ENCODE data around the gene DMC1. TPM values are rescaled to one million over a fixed set of nuclear protein-coding genes. Genes with fewer than 3 reads are reported as not detected.

The DMC1 gene
- total and polyA plus RNA-seq, 8 donors = 1.6 to 5.8 (median 4.1) TPM

GRCh38 chr22:38613588-38613987 is 43.6 kb upstream of the DMC1 start:
- ATAC-seq (no peak), DNase-seq (no peak)
- intact Hi-C loops (cut with DNase I) = no loop called here
- H3K27me3 ChIP-seq = no peaks in the 10 kb centered on the region
- H3K4me1 ChIP-seq = peaks cover 0 to 4% of the 10 kb centered on the region in 2 donors
- H3K9me3 ChIP-seq = peaks cover 0 to 6% of the 10 kb centered on the region in 2 donors
- no peaks in the 10 kb centered on the region for H3K36me3 ChIP-seq
- no peak overlapping the region for H3K4me3 ChIP-seq
- H3K27ac ChIP-seq = no peak overlapping the region
- TF ChIP-seq, protein P1, sequence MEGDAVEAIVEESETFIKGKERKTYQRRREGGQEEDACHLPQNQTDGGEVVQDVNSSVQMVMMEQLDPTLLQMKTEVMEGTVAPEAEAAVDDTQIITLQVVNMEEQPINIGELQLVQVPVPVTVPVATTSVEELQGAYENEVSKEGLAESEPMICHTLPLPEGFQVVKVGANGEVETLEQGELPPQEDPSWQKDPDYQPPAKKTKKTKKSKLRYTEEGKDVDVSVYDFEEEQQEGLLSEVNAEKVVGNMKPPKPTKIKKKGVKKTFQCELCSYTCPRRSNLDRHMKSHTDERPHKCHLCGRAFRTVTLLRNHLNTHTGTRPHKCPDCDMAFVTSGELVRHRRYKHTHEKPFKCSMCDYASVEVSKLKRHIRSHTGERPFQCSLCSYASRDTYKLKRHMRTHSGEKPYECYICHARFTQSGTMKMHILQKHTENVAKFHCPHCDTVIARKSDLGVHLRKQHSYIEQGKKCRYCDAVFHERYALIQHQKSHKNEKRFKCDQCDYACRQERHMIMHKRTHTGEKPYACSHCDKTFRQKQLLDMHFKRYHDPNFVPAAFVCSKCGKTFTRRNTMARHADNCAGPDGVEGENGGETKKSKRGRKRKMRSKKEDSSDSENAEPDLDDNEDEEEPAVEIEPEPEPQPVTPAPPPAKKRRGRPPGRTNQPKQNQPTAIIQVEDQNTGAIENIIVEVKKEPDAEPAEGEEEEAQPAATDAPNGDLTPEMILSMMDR (IDR thresholded peaks at IDR 0.05) = no peak

- H3K9me3 ChIP-seq = no peaks in the 10 kb centered on the region
- no peak for ATAC-seq
Observed at GRCh38 chr22:38612217-38613006, 42.4 kb upstream of the DMC1 start.

GRCh38 chr22:38611559-38611958 is 41.6 kb upstream of the DMC1 start:
- no peaks in the 10 kb centered on the region for H3K27me3 ChIP-seq
- no peak overlapping the region for H3K4me3 ChIP-seq
- no peaks in the 10 kb centered on the region for H3K36me3 ChIP-seq
- ATAC-seq = no peak
- TF ChIP-seq, protein P1 (IDR thresholded peaks at IDR 0.05) = no peak
- no peak for DNase-seq
- no peak overlapping the region for H3K27ac ChIP-seq
- peaks cover 0 to 4% of the 10 kb centered on the region in 2 donors for H3K4me1 ChIP-seq
- intact Hi-C loops (cut with DNase I) = no loop called here
- no peaks in the 10 kb centered on the region for H3K9me3 ChIP-seq

More at GRCh38 chr22:38612217-38613006, 42.4 kb upstream of the DMC1 start:
- Histone ChIP-seq H3K27ac (no peak overlapping the region), H3K36me3 (no peaks in the 10 kb centered on the region), H3K4me3 (no peak overlapping the region), H3K4me1 (peaks cover 0 to 4% of the 10 kb centered on the region in 2 donors), H3K27me3 (no peaks in the 10 kb centered on the region)
- TF ChIP-seq, protein P1 (IDR thresholded peaks at IDR 0.05) = no peak
- DNase-seq = no peak
- intact Hi-C loops (cut with DNase I) = no loop called here

DNA sequence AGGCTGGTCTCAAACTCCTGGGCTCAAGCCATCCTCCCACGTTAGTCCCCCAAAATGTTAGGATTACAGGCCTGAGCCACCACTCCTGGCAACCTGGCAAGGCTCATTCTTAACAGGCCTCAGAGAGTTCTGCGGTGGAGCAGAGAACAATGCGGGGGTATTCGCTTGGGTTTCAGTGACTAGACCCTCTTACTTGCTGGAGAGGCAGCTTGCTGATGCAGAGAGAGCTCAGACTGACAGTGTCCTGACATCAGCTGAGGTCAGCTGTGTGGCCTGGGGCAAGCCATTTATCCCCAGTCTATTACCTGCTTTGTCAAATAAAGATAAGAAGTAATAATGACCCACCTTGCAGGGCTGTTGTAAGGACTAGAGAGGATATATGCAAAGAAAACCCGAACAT is 40.3 kb upstream of the DMC1 start:
- intact Hi-C loops (cut with DNase I) = no loop called here
- DNase-seq (no peak), ATAC-seq (no peak)
- no peaks in the 10 kb centered on the region for H3K27me3 ChIP-seq
- H3K4me3 ChIP-seq = no peak overlapping the region
- no peaks in the 10 kb centered on the region for H3K36me3 ChIP-seq
- TF ChIP-seq, protein P1 (IDR thresholded peaks at IDR 0.05) = no peak
- no peaks in the 10 kb centered on the region for H3K9me3 ChIP-seq
- H3K27ac ChIP-seq = no peak overlapping the region
- peaks cover 0 to 4% of the 10 kb centered on the region in 2 donors for H3K4me1 ChIP-seq

DNA sequence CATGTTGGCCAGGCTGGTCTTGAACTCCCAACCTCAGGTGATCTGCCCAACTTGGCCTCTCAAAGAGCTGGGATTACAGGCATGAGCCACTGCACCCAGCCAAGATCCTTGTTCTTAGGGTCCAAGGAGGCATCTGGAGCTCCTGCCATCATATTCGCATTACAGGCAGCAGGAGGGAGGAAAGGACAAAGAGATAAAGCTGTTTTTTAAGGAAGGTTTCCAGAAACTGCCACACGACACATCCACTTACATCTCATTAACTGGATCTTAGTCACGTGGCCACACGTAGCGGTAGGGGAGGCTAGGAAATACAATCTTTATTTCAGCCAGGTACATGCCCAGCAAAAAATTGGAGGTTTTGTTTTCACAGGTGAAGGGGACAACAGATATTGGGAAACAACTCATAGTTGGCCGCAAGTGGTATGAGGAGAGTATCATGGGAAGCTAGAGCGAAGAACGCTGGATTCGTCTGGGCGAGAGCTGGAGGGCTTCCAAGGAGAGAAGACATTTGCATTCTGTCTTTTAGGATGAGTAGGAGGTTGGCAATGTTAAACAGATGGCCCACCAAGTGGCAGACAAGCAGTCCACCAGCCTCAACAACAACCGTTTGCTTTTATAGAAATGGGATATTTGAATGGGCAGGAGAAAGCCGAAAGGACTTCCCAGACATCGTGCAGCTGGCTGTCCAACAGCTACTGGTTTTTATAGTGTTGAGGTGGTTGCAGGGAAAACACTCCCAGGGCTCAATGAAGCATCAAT is 39.2 kb upstream of the DMC1 start:
- intact Hi-C loops (cut with DNase I) = no loop called here

More for the DNA sequence above, 39.2 kb upstream of the DMC1 start:
- TF ChIP-seq, protein P1 (IDR thresholded peaks at IDR 0.05) = no peak
- no peak overlapping the region for H3K27ac ChIP-seq
- no peaks in the 10 kb centered on the region for H3K27me3 ChIP-seq
- no peaks in the 10 kb centered on the region for H3K9me3 ChIP-seq
- peaks cover 0 to 3% of the 10 kb centered on the region in 2 donors for H3K4me1 ChIP-seq
- H3K36me3 ChIP-seq = no peaks in the 10 kb centered on the region
- DNase-seq (no peak), ATAC-seq (no peak)
- no peak overlapping the region for H3K4me3 ChIP-seq
